SK-N-SH treated with all-trans-retinoic acid at 6 μM for 48 hours (cell line): ENCODE data around the gene TEC.
A peak's percentile ranks its signal among the peaks of the same experiment; 100 is the strongest.

Source experiments
- ATAC-seq: fragments of 200-7000 bp; cut with Tn5 transposase; 3 replicates; pipeline ENCODE4 v1.9.1; 2020; ENCODE audit warnings: mild to moderate bottlenecking, moderate library complexity
- ARNTL ChIP-seq: fragments of 450-650 bp; formaldehyde crosslinking; IDR thresholded peaks from 2 replicates; pipeline ENCODE4 v1.5.0; 2020; ENCODE audit warnings: low read depth, mild to moderate bottlenecking, moderate library complexity, borderline replicate concordance
- BACH2 ChIP-seq: fragments of 250-450 bp; sonication (Bioruptor Pico); IDR thresholded peaks from 2 replicates; pipeline ENCODE4 v1.9.0; 2021; ENCODE audit warnings: mild to moderate bottlenecking, borderline replicate concordance
- CREB5 ChIP-seq: fragments of 250-450 bp; sonication (Bioruptor Pico); IDR thresholded peaks from 2 replicates; pipeline ENCODE4 v1.5.1; 2020; ENCODE audit warnings: low read depth, mild to moderate bottlenecking, moderate library complexity
- CSDC2 ChIP-seq: fragments of 250-450 bp; sonication (Bioruptor Pico); IDR thresholded peaks from 2 replicates; pipeline ENCODE4 v1.5.0; 2020; ENCODE audit warnings: mild to moderate bottlenecking, moderate library complexity
- ESRRG ChIP-seq: fragments of 250-450 bp; sonication (Bioruptor Pico); IDR thresholded peaks from 2 replicates; pipeline ENCODE4 v1.6.1; 2021; ENCODE audit warnings: mild to moderate bottlenecking
- ISL1 ChIP-seq: fragments of 250-450 bp; sonication (Bioruptor Pico); IDR thresholded peaks from 2 replicates; pipeline ENCODE4 v2.1.2; 2022; ENCODE audit warnings: mild to moderate bottlenecking, moderate library complexity
- OSR1 ChIP-seq: fragments of 250-450 bp; sonication (Bioruptor Pico); IDR thresholded peaks from 2 replicates; pipeline ENCODE4 v1.8.0; 2022; ENCODE audit warnings: moderate library complexity, mild to moderate bottlenecking, inconsistent platforms
- PATZ1 ChIP-seq: fragments of 250-450 bp; sonication (Bioruptor Pico); IDR thresholded peaks from 2 replicates; pipeline ENCODE4 v1.8.0; 2020; ENCODE audit warnings: mild to moderate bottlenecking, moderate library complexity, borderline replicate concordance
- POU6F1 ChIP-seq: fragments of 250-450 bp; sonication (Bioruptor Pico); IDR thresholded peaks from 2 replicates; pipeline ENCODE4 v1.8.0; 2021; ENCODE audit warnings: low read depth, mild to moderate bottlenecking, moderate library complexity, borderline replicate concordance
- PPARA ChIP-seq: fragments of 250-450 bp; sonication (Bioruptor Pico); IDR thresholded peaks from 2 replicates; pipeline ENCODE4 v1.5.0; 2020; ENCODE audit warnings: mild to moderate bottlenecking, borderline replicate concordance
- RARB ChIP-seq: fragments of 250-450 bp; sonication (Bioruptor Pico); IDR thresholded peaks from 2 replicates; pipeline ENCODE4 v1.8.0; 2021; ENCODE audit warnings: mild to moderate bottlenecking, moderate library complexity
- TSHZ2 ChIP-seq: fragments of 250-450 bp; sonication (Bioruptor Pico); IDR thresholded peaks from 2 replicates; pipeline ENCODE4 v1.5.0; 2020; ENCODE audit warnings: mild to moderate bottlenecking, moderate library complexity
- ZC3H10 ChIP-seq: fragments of 250-450 bp; sonication (Bioruptor Pico); IDR thresholded peaks from 2 replicates; pipeline ENCODE4 v1.5.1; 2021; ENCODE audit warnings: mild to moderate bottlenecking, moderate library complexity
- ZFP3 ChIP-seq: fragments of 250-450 bp; sonication (Bioruptor Pico); IDR thresholded peaks from 2 replicates; pipeline ENCODE4 v1.5.0; 2020; ENCODE audit warnings: mild to moderate bottlenecking, moderate library complexity
- ZFP30 ChIP-seq: fragments of 450-650 bp; formaldehyde crosslinking; IDR thresholded peaks from 2 replicates; pipeline ENCODE4 v1.5.0; 2022; ENCODE audit warnings: mild to moderate bottlenecking, moderate library complexity
- ZNF70 ChIP-seq: fragments of 450-650 bp; formaldehyde crosslinking; IDR thresholded peaks from 2 replicates; pipeline ENCODE4 v1.5.0; 2020; ENCODE audit warnings: mild to moderate bottlenecking, moderate library complexity
- ZNF8 ChIP-seq: fragments of 450-650 bp; formaldehyde crosslinking; IDR thresholded peaks from 2 replicates; pipeline ENCODE4 v1.5.0; 2020; ENCODE audit warnings: mild to moderate bottlenecking, moderate library complexity

The TEC gene

GRCh38 chr4:48141048-48141447 lies 128.6 kb downstream of the TEC start:
- ATAC-seq: peak; percentile 89
- TF ChIP-seq TSHZ2 (CRISPR knock-in tag) (no peak), ISL1 (CRISPR knock-in tag) (no peak), ARNTL (CRISPR knock-in tag) (no peak), CREB5 (no peak), ZFP30 (CRISPR knock-in tag) (no peak), ZFP3 (CRISPR knock-in tag) (no peak)

GRCh38 chr4:48139691-48140090 lies 129.9 kb downstream of the TEC start:
- ATAC-seq: peak; percentile 62; the same call in 2 of the 3 replicates
- TF ChIP-seq ZFP30 (CRISPR knock-in tag) (no peak), ARNTL (CRISPR knock-in tag) (no peak), OSR1 (CRISPR knock-in tag) (no peak), BACH2 (no peak)
- TF ChIP-seq, all 23 proteins: peak for 0

GRCh38 chr4:48138936-48139335 lies 130.7 kb downstream of the TEC start:
- no peak for ATAC-seq
- no peak for TF ChIP-seq ZC3H10
- no peak for TF ChIP-seq ZNF8 (CRISPR knock-in tag)
- no peak for TF ChIP-seq ESRRG
- TF ChIP-seq CREB5: no peak
- TF ChIP-seq ISL1 (CRISPR knock-in tag): no peak
- no peak for TF ChIP-seq ZFP3 (CRISPR knock-in tag)
- no peak for TF ChIP-seq OSR1 (CRISPR knock-in tag)
- no peak for TF ChIP-seq PATZ1 (CRISPR knock-in tag)

- no peak for ATAC-seq
Measured at GRCh38 chr4:48138511-48138910, 131.1 kb downstream of the TEC start.

More at GRCh38 chr4:48138511-48138910, 131.1 kb downstream of the TEC start:
- no peak for TF ChIP-seq POU6F1
- no peak for TF ChIP-seq CSDC2
- no peak for TF ChIP-seq PPARA (CRISPR knock-in tag)
- no peak for TF ChIP-seq ISL1 (CRISPR knock-in tag)
- no peak for TF ChIP-seq RARB (CRISPR knock-in tag)
- no peak for TF ChIP-seq ZFP3 (CRISPR knock-in tag)
- TF ChIP-seq ZNF70 (CRISPR knock-in tag): no peak
- no peak for TF ChIP-seq ESRRG
- TF ChIP-seq ZNF8 (CRISPR knock-in tag): no peak
- TF ChIP-seq ARNTL (CRISPR knock-in tag): no peak
- no peak for TF ChIP-seq OSR1 (CRISPR knock-in tag)
- no peak for TF ChIP-seq TSHZ2 (CRISPR knock-in tag)
- TF ChIP-seq ZC3H10: no peak
